Type B pancreatic cell (in vitro differentiated cells): ENCODE data around the gene SLC5A5. TPM values are rescaled to one million over a fixed set of nuclear protein-coding genes. Genes with fewer than 3 reads are reported as not detected.

Experiments
- DNase-seq: peaks from one replicate; pipeline ENCODE4 v3.0.0; 2021; ENCODE audit warnings: mixed read lengths; ENCODE audit not compliant: unreplicated experiment; ENCODE audit errors: extremely low spot score
- H3K27ac Mint-ChIP-seq: 2 replicates; pipeline ENCODE4 v1.8.0; 2021; ENCODE audit warnings: mild to moderate bottlenecking, mixed read lengths
- H3K27me3 Mint-ChIP-seq: 2 replicates; pipeline ENCODE4 v1.8.0; 2021; ENCODE audit warnings: mixed read lengths
- H3K36me3 Mint-ChIP-seq: 2 replicates; pipeline ENCODE4 v1.8.0; 2021; ENCODE audit warnings: mixed read lengths
- H3K4me1 Mint-ChIP-seq: one replicate; pipeline ENCODE4 v1.8.0; 2021; ENCODE audit warnings: mixed read lengths; ENCODE audit not compliant: unreplicated experiment
- H3K4me3 Mint-ChIP-seq: 2 replicates; pipeline ENCODE4 v1.8.0; 2021; ENCODE audit warnings: mild to moderate bottlenecking, mixed read lengths
- H3K9me3 Mint-ChIP-seq: 2 replicates; pipeline ENCODE4 v1.8.0; 2021; ENCODE audit warnings: mixed read lengths
- CTCF ChIP-seq: fragments of 200-600 bp; sonication (generic); conservative IDR thresholded peaks from 2 replicates; pipeline ENCODE4 v1.5.0; 2021; ENCODE audit warnings: antibody characterized with exemption, mild to moderate bottlenecking
- long read RNA-seq: library from polyadenylated mRNA; unstranded; transcript quantifications from one replicate; pipeline ENCODE4 v2.0.0, GENCODE V29; 2020
- total RNA-seq: library from RNA; stranded (reverse); gene quantifications from 2 replicates; pipeline ENCODE4 v1.2.1, GENCODE V29; 2021; ENCODE audit warnings: low replicate concordance

The SLC5A5 gene
- total RNA-seq = 0.75 and 2.3 TPM in 2 replicates
- long read RNA-seq = 0 reads

GRCh38 chr19:17871878-17872250 is at the start of gene SLC5A5:
SLC5A5 (plus strand) TSS chr19:17871945; CDS start chr19:17872320, 375 bp downstream.
- no peaks in the 10 kb centered on the region for H3K36me3 Mint-ChIP-seq
- peak within 1 kb of the TSS; percentile 51 for H3K4me3 Mint-ChIP-seq
- H3K9me3 Mint-ChIP-seq = no peaks in the 10 kb centered on the region
- TF ChIP-seq CTCF = no peak
- no peak for DNase-seq
- no peaks in the 10 kb centered on the region for H3K4me1 Mint-ChIP-seq
- no peak within 1 kb of the TSS for H3K27ac Mint-ChIP-seq
- H3K27me3 Mint-ChIP-seq = peaks cover 56% of the 10 kb centered on the region

GRCh38 chr19:17824339-17824738 is 47.4 kb upstream of the SLC5A5 start:
- Mint-ChIP-seq H3K9me3 (no peaks in the 10 kb centered on the region), H3K36me3 (no peaks in the 10 kb centered on the region), H3K4me1 (peaks cover 4% of the 10 kb centered on the region), H3K27ac (no peak overlapping the region), H3K4me3 (no peak overlapping the region), H3K27me3 (peaks cover 3% of the 10 kb centered on the region)
- DNase-seq = no peak
- no peak for TF ChIP-seq CTCF

- Mint-ChIP-seq H3K9me3 (no peaks in the 10 kb centered on the region), H3K4me1 (peaks cover 7% of the 10 kb centered on the region), H3K4me3 (no peak overlapping the region), H3K27ac (no peak overlapping the region), H3K36me3 (no peaks in the 10 kb centered on the region), H3K27me3 (peaks cover 11% of the 10 kb centered on the region)
- no peak for TF ChIP-seq CTCF
- no peak for DNase-seq
Observed at GRCh38 chr19:17826508-17827056, 45.2 kb upstream of the SLC5A5 start.

- H3K27ac Mint-ChIP-seq = peak overlapping the region; percentile 79
- H3K4me3 Mint-ChIP-seq = peak overlapping the region; percentile 90
- H3K4me1 Mint-ChIP-seq = peaks cover 4% of the 10 kb centered on the region
- no peak for DNase-seq
- H3K27me3 Mint-ChIP-seq = peaks cover 14% of the 10 kb centered on the region
- peak; percentile 25 for TF ChIP-seq CTCF
- no peaks in the 10 kb centered on the region for H3K36me3 Mint-ChIP-seq
- H3K9me3 Mint-ChIP-seq = no peaks in the 10 kb centered on the region
Observed at GRCh38 chr19:17829855-17830566, 41.7 kb upstream of the SLC5A5 start.

GRCh38 chr19:17830567-17831418 is 41.0 kb upstream of the SLC5A5 start:
- Mint-ChIP-seq H3K36me3 (no peaks in the 10 kb centered on the region), H3K4me3 (peak overlapping the region; percentile 90), H3K9me3 (no peaks in the 10 kb centered on the region), H3K27me3 (peaks cover 17% of the 10 kb centered on the region), H3K4me1 (peaks cover 10% of the 10 kb centered on the region), H3K27ac (peak overlapping the region; percentile 79)
- peak; percentile 84 for DNase-seq
- TF ChIP-seq CTCF = no peak
